K562 (cell line): ENCODE data around the gene DNAAF9. TPM values are rescaled to one million over a fixed set of nuclear protein-coding genes. Genes with fewer than 3 reads are reported as not detected.
"Not testable (repeated sequence)": the region's sequence is repeated elsewhere in the genome, so short reads cannot be mapped to it uniquely, and the experiment has no call there.

ENCODE experiments used
- ATAC-seq: fragments of 200-7000 bp; cut with Tn5 transposase; 3 replicates; pipeline ENCODE4 v1.9.1; 2020; ENCODE audit warnings: moderate library complexity
- BruUV-seq: library from RNA; stranded (reverse); fragments of 400-500 nt; replicated peaks from 2 replicates; lab custom pipeline; 2021; lab: Mats Ljungman, UMichigan
- CTCF ChIA-PET: fragments of 300-600 bp; formaldehyde crosslinking; extraction: SDS; loops from one replicate; lab custom pipeline; 2021; ENCODE audit warnings: low intra/inter-chr PET ratio; lab: Yijun Ruan, JAX
- POLR2A ChIA-PET: fragments of 300-600, 350-650 bp; sonication (Branson Sonifier 250); formaldehyde crosslinking; extraction: SDS; loops from one replicate; lab custom pipeline; 2021; ENCODE audit warnings: antibody characterized with exemption, inconsistent platforms; lab: Yijun Ruan, JAX
- DNase-seq, 4 experiments: peaks; one replicate each; pipeline versions ENCODE4 v3.0.0 to v3.0.0-alpha.2; 2011 to 2018; ENCODE audit warnings: low spot score in 3 of 4, mixed read lengths in 3 of 4; ENCODE audit errors: extremely low read depth in 1 of 4
- FAIRE-seq: peaks from 2 replicates; lab custom pipeline; 2011; peaks lifted over from hg19 to GRCh38; lab: Jason Lieb, UNC
- H2AFZ ChIP-seq: 2 replicates; pipeline ENCODE4 v1.6.0; 2011; ENCODE audit warnings: low read depth, low read length, control low read depth, inconsistent platforms
- H3K27ac ChIP-seq: fragments of 200-600 bp; 3 replicates; pipeline ENCODE4 v1.8.0; 2011; ENCODE audit warnings: low read depth, mild to moderate bottlenecking, control low read depth, inconsistent platforms, low read length, moderate library complexity, mixed read lengths; ENCODE audit errors: extremely low read depth
- H3K27me3 ChIP-seq, 2 experiments: fragments of 300-600 bp in 1 of 2; 2 replicates in 1 of 2; 3 replicates in 1 of 2; pipeline versions ENCODE4 v1.6.0 to v1.8.0; 2011; ENCODE audit warnings: inconsistent platforms in 2 of 2, low read length in 2 of 2, mild to moderate bottlenecking in 1 of 2, mixed read lengths in 1 of 2, moderate library complexity in 1 of 2; ENCODE audit not compliant: control insufficient read depth in 2 of 2, insufficient read depth in 2 of 2
- H3K36me3 ChIP-seq: fragments of 300-600 bp; 3 replicates; pipeline ENCODE4 v1.8.0; 2011; ENCODE audit warnings: mild to moderate bottlenecking, low read length, inconsistent platforms; ENCODE audit not compliant: control insufficient read depth, insufficient read depth
- H3K4me1 ChIP-seq, 2 experiments: fragments of 200-600 bp in 1 of 2; replicated peaks in 1 of 2; 2 replicates in 1 of 2; 3 replicates in 1 of 2; pipeline versions ENCODE4 v1.5.1 to v1.8.0; 2011; ENCODE audit warnings: inconsistent platforms in 2 of 2, low read length in 2 of 2, mild to moderate bottlenecking in 1 of 2, mixed read lengths in 1 of 2, moderate library complexity in 1 of 2; ENCODE audit not compliant: control insufficient read depth in 2 of 2, insufficient read depth in 2 of 2
- H3K4me2 ChIP-seq: 2 replicates; pipeline ENCODE4 v1.6.1; 2011; ENCODE audit warnings: low read length, control low read depth, inconsistent platforms, mixed read lengths; ENCODE audit not compliant: insufficient read depth
- H3K4me3 ChIP-seq: fragments of 200-600 bp; sonication (generic), shearing (Covaris generic); 2 replicates; pipeline ENCODE4 v1.5.1; 2016; ENCODE audit warnings: control low read depth, inconsistent platforms
- H3K79me2 ChIP-seq: fragments of 200-600 bp; 3 replicates; pipeline ENCODE4 v1.8.0; 2011; ENCODE audit warnings: low read length, inconsistent platforms; ENCODE audit not compliant: control insufficient read depth, insufficient read depth
- H3K9ac ChIP-seq, 2 experiments: 2 replicates each; pipeline versions ENCODE4 v1.6.0 to v1.6.1; 2011; ENCODE audit warnings: low read depth in 2 of 2, low read length in 2 of 2, control low read depth in 1 of 2, inconsistent platforms in 1 of 2, mild to moderate bottlenecking in 1 of 2, mixed read lengths in 1 of 2; ENCODE audit not compliant: insufficient read depth in 1 of 2
- H3K9me1 ChIP-seq: one replicate; pipeline ENCODE4 v1.6.0; 2011; ENCODE audit warnings: inconsistent platforms, mild to moderate bottlenecking, low read length, moderate library complexity; ENCODE audit not compliant: control insufficient read depth, insufficient read depth
- H3K9me3 ChIP-seq: replicated peaks from 2 replicates; pipeline ENCODE4 v1.5.1; 2011; ENCODE audit warnings: low read depth, low read length, inconsistent platforms; ENCODE audit not compliant: control insufficient read depth, insufficient read depth
- H4K20me1 ChIP-seq: replicated peaks from 2 replicates; pipeline ENCODE4 v1.6.1; 2011; ENCODE audit warnings: low read length, inconsistent platforms, mixed read lengths; ENCODE audit not compliant: control insufficient read depth, insufficient read depth
- ATF3 ChIP-seq, 2 experiments: fragments of 450-650 bp in 1 of 2; sonication (generic) in 1 of 2; formaldehyde crosslinking in 1 of 2; IDR thresholded peaks in 1 of 2; conservative IDR thresholded peaks in 1 of 2; 2 replicates each; pipeline versions ENCODE4 v1.6.1 to v1.8.1; 2016 to 2023; ENCODE audit warnings: mild to moderate bottlenecking in 2 of 2, moderate library complexity in 2 of 2, inconsistent platforms in 1 of 2, missing genetic modification reagents in 1 of 2
- C11orf30 ChIP-seq: fragments of 450-650 bp; IDR thresholded peaks from 2 replicates; pipeline ENCODE4 v1.6.1; 2016; ENCODE audit warnings: low read depth, mild to moderate bottlenecking
- CEBPG ChIP-seq, 3 experiments: fragments of 200-800 bp in 1 of 3; sonication (Bioruptor generic) in 1 of 3; sonication (generic) in 1 of 3; formaldehyde crosslinking in 1 of 3; IDR thresholded peaks in 2 of 3; conservative IDR thresholded peaks in 1 of 3; 2 replicates each; pipeline versions ENCODE4 v1.6.1 to v1.8.0; 2016 to 2022; ENCODE audit warnings: missing compliant biosample characterization in 2 of 3, missing genetic modification characterization in 2 of 3, mild to moderate bottlenecking in 1 of 3, missing genetic modification reagents in 1 of 3
- HNRNPUL1 ChIP-seq: fragments of 200-400 bp; formaldehyde crosslinking; IDR thresholded peaks from 2 replicates; pipeline ENCODE4 v1.6.1; 2017; ENCODE audit warnings: low read length
- ILF3 ChIP-seq: fragments of 450-650 bp; IDR thresholded peaks from 2 replicates; pipeline ENCODE4 v1.6.1; 2018; ENCODE audit warnings: antibody characterized with exemption, mild to moderate bottlenecking, moderate library complexity, borderline replicate concordance
- MEF2A ChIP-seq: IDR thresholded peaks from 2 replicates; pipeline ENCODE4 v1.6.1; 2011; ENCODE audit warnings: low read depth, mild to moderate bottlenecking, low read length, moderate library complexity; ENCODE audit not compliant: control insufficient read depth
- NR1H2 ChIP-seq: sonication (generic); formaldehyde crosslinking; IDR thresholded peaks from 2 replicates; pipeline ENCODE4 v1.4.0; 2020; ENCODE audit warnings: mild to moderate bottlenecking, missing genetic modification reagents
- YY1 ChIP-seq, 3 experiments: IDR thresholded peaks; 2 replicates each; pipeline ENCODE4 v1.6.1; 2011; ENCODE audit warnings: low read length in 2 of 3, mild to moderate bottlenecking in 2 of 3, moderate library complexity in 2 of 3, borderline replicate concordance in 1 of 3, control low read depth in 1 of 3, low read depth in 1 of 3; ENCODE audit not compliant: insufficient read depth in 3 of 3, insufficient replicate concordance in 2 of 3, control insufficient read depth in 1 of 3, insufficient read length in 1 of 3; ENCODE audit errors: extremely low read depth in 1 of 3
- ZNF121 ChIP-seq: sonication (generic); formaldehyde crosslinking; conservative IDR thresholded peaks from 2 replicates; pipeline ENCODE4 v1.8.0; 2022; ENCODE audit warnings: missing genetic modification reagents
- ZNF316 ChIP-seq: fragments of 450-650 bp; IDR thresholded peaks from 2 replicates; pipeline ENCODE4 v1.6.1; 2016
- ZNF785 ChIP-seq: fragments of 250-450 bp; sonication (Bioruptor Pico); IDR thresholded peaks from 2 replicates; pipeline ENCODE4 v1.4.0; 2020; ENCODE audit warnings: mild to moderate bottlenecking
- WGBS: fragments of 100-300 bp; shearing (Covaris generic); methylation state at CpG from one replicate; pipeline ENCODE4 v1.1.6; 2016; ENCODE audit warnings: low coverage, mixed read lengths; ENCODE audit not compliant: insufficient coverage; ENCODE audit errors: missing lambda C conversion rate; 5-methylcytosine and 5-hydroxymethylcytosine counted together
- in situ Hi-C: fragments of 300-500 bp; cut with MboI; formaldehyde crosslinking; loops from 4 replicates; pipeline ENCODE4 v1.15.0; 2018; ENCODE audit warnings: inconsistent platforms, mixed read lengths
- intact Hi-C: fragments of 100-400 bp; cut with micrococcal nuclease; formaldehyde crosslinking; loops from 2 replicates; pipeline ENCODE4 v1.14.2; 2022
- polyA plus RNA-seq, 8 experiments: library from polyadenylated mRNA; depleted of rRNA in 4 of 8; stranded (reverse) in 5 of 8; unstranded in 3 of 8; fragments of >200 nt; fragmentation: Nextera tagmentation in 2 of 8; fragmentation: Illumina TruSeq in 1 of 8; extraction: Ambion mirVana in 2 of 8; extraction: Trizol in 1 of 8; gene quantifications; 2 replicates each; pipeline versions ENCODE4 v1.2.1 to v1.2.3, GENCODE V29; 2011 to 2014; ENCODE audit warnings: inconsistent platforms in 1 of 8, missing spikeins in 1 of 8
- total RNA-seq, 7 experiments: library from RNA; depleted of rRNA in 6 of 7; stranded (reverse); fragments of >200 nt in 6 of 7; fragmentation: Illumina TruSeq in 2 of 7; extraction: Trizol in 2 of 7; gene quantifications; 2 replicates each; pipeline versions ENCODE4 v1.2.1 to v1.2.3, GENCODE V29; 2011 to 2021; ENCODE audit warnings: low replicate concordance in 1 of 7

The DNAAF9 gene
- total and polyA plus RNA-seq, 9 of the 15 experiments (the other 6 are each of a cell fraction or from before 2014, with no cell fraction given) = 0.42 to 2.9 (median 1.9) TPM

- POLR2A ChIA-PET, ATAC-seq, H3K79me2 ChIP-seq, H3K9me3 ChIP-seq, H3K4me3 ChIP-seq, intact Hi-C loops, H2AFZ ChIP-seq, DNase-seq, BruUV-seq, H3K4me2 ChIP-seq, H4K20me1 ChIP-seq, H3K27ac ChIP-seq, H3K4me1 ChIP-seq, H3K9me1 ChIP-seq, FAIRE-seq, in situ Hi-C loops, H3K36me3 ChIP-seq, CTCF ChIA-PET, H3K9ac ChIP-seq, H3K27me3 ChIP-seq: not testable (repeated sequence)
- WGBS = 0% methylated on average over 1 of the region's 1 CpG
- TF ChIP-seq ZNF121 (CRISPR knock-in tag) = peak; percentile 79
Observed at GRCh38 chr20:3418161-3418560, 10.7 kb upstream of the DNAAF9 start.

GRCh38 chr20:3414122-3414521 lies 6.7 kb upstream of the DNAAF9 start:
- no peaks in the 10 kb centered on the region for H3K4me1 ChIP-seq
- H3K27ac ChIP-seq = no peak overlapping the region
- no peaks in the 10 kb centered on the region for H3K9me3 ChIP-seq
- in situ Hi-C loops = no loop called here
- intact Hi-C loops = no loop called here
- H4K20me1 ChIP-seq = no peaks in the 10 kb centered on the region
- no TSS peak for BruUV-seq
- no peak for FAIRE-seq
- POLR2A ChIA-PET = no interaction called here
- CTCF ChIA-PET = no interaction called here
- no peak overlapping the region for H2AFZ ChIP-seq
- no peaks in the 10 kb centered on the region for H3K79me2 ChIP-seq
- H3K27me3 ChIP-seq = no peaks in the 10 kb centered on the region
- H3K4me2 ChIP-seq = no peak overlapping the region
- H3K9me1 ChIP-seq = no peaks in the 10 kb centered on the region
- ATAC-seq = no peak
- TF ChIP-seq C11orf30 (peak; percentile 30; the same call in 1 of the 2 replicates), ZNF316 (peak; percentile 58; the same call in 1 of the 2 replicates), NR1H2 (CRISPR knock-in tag) (no peak), HNRNPUL1 (no peak), CEBPG (CRISPR knock-in tag; IDR thresholded peaks at IDR 0.05) (no peak), CEBPG (tag; conservative IDR thresholded peaks at IDR 0.05 in 1 of 2, IDR thresholded peaks at IDR 0.05 in 1 of 2) (no peak), MEF2A (no peak), ZNF785 (no peak), ILF3 (no peak), YY1 (IDR thresholded peaks at IDR 0.05; ENCODE audit: borderline replicate concordance in 1 of 3, control insufficient read depth in 1 of 3, extremely low read depth in 1 of 3, insufficient read depth in 3 of 3, insufficient read length in 1 of 3, insufficient replicate concordance in 2 of 3, low read depth in 1 of 3, low read length in 2 of 3) (no peak), ATF3 (IDR thresholded peaks at IDR 0.05) (no peak), ATF3 (CRISPR knock-in tag; conservative IDR thresholded peaks at IDR 0.05) (no peak)
- DNase-seq = no peak
- 6% methylated on average over 2 of the region's 2 CpGs for WGBS
- no peaks in the 10 kb centered on the region for H3K36me3 ChIP-seq
- no peak overlapping the region for H3K4me3 ChIP-seq
- no peak overlapping the region for H3K9ac ChIP-seq
